GM12892 (cell line): Measurements from ENCODE around the gene CCDC6.

Source experiments
- POLR2A ChIP-seq: IDR thresholded peaks from 2 replicates; pipeline ENCODE4 v1.6.1; 2011; ENCODE audit warnings: low read depth, low read length, control low read depth
- POLR2AphosphoS5 ChIP-seq: IDR thresholded peaks from 2 replicates; pipeline ENCODE4 v1.6.1; 2011; ENCODE audit warnings: low read depth, low read length, control low read depth
- TAF1 ChIP-seq: IDR thresholded peaks from 2 replicates; pipeline ENCODE4 v1.6.1; 2011; ENCODE audit warnings: low read depth, mild to moderate bottlenecking, control low read depth, low read length, borderline replicate concordance

DNA sequence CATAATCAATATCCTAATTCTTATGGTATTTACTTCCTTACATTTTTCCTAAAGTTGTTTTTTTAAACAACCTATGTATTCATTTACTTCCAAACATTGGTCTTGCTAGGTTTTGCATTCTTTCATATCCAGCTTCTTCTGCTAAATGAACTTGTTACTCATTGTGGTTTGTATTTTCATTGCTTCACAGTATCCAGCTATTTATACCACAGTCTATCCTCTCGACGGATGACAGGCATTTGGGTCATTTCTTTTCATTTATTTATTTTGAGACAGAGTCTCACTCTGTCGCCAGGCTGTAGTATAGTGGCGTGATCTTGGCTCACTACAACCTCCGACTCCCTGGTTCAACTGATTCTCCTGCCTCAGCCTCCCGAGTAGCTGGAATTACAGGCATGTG lies 66.8 kb downstream of the CCDC6 start:
- TF ChIP-seq POLR2AphosphoS5 (no peak), POLR2A (no peak), TAF1 (no peak)
